Activated CD4-positive, CD25-positive, alpha-beta regulatory T cell treated with anti-CD3 and anti-CD28 coated beads, Interleukin-2, amount 50 U/mL, for 24 hours (primary cell): ENCODE measurements around the gene NRCAM.
"Not testable (repeated sequence)": the region's sequence is repeated elsewhere in the genome, so short reads cannot be mapped to it uniquely, and the experiment has no call there.

Experiments
- ATAC-seq, 2 donors: fragments of 150-1000 bp; cut with Tn5 transposase; one replicate each; pipeline ENCODE4 v1.10.0; 2021; ENCODE audit warnings: mild to moderate bottlenecking in 1 of 2, moderate library complexity in 1 of 2

NRCAM gene

DNA sequence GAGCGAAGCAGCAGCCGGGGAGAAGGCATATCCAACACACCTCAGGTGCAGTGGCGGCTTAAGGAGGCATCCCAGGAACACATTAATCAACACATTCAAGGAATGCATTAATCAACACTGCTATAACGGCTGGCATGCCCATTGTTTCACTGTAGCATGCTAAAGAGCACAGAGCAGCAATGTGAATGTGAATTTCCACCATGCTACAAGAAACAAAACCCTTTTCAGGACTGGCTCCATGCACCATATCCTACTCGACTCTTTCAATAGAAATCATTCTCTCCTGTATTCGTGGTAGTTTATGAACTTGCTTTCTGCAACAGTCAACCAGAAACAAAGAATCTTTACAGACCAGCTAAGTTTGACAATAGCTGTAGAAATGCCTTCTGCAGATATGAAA is 149.0 kb downstream of the NRCAM start:
- ATAC-seq: no peak

DNA sequence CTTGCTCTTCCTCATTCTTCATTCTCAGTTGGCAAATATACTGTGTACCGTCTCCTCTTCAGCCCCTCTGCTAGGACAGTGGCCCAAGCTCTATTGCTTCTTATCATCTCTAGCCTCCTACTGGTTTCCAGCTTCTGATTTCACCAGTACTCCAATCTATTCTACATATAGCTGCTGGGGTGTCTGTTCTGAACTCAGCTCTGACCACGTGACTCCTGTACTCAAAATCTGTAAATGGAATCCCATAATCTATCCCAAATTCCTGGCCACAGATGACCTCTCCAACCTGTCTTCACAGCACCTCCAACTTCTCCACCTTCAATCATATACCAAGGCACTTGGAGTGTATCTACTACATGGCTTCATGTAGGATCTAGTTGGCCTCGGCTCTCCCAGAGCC is 152.9 kb downstream of the NRCAM start:
- ATAC-seq: no peak

DNA sequence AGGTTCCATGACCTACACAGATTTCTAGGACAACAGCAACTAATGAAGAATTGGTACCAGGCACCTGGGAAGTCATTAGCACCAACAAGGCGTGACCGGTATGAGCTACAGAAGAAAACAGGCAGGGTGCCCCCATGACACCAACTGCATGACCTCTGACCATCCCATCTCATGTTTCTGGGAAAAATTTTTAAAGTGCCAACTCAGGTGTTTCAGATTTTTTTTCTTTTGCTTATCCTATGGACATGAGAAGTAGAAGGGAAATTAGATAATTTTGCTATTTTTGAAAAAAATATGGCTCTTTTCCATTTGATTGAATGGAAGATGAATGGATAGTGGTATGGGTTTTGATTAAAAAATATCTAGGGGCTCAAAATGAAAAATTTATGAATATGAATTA is 154.8 kb downstream of the NRCAM start:
- ATAC-seq: no peak

DNA sequence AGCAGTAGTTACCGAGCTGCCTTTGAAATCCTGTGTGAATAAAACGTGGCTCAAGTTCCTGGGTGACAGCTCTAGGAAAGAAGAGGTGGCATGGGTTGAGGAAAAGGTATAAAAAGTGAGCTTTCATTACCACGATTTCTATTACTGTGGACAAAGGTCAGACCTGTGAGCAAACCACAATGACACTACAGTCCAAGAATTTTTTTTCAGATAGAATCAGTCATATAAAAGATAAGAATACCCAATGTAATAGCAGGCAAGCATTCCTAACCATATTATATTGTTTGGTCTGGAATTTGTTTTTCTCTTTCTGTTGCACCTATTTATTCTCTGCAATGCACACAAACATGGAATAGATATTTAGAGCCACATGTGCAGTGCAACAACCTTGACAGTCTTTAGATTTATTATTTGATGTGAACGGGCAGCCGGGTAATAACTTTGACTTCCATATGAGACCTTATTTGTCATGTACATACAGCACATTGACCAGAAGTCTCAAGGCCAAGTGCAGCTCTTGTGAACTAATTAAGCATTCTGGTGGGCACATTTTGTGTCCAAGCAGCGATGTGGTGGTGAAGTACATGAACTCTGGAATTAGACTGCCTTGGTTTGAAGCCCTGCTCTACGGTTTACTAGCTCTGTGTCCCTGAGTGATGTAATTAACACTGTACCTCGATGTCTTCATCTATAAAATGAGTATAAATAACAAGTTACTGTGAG is 156.8 kb downstream of the NRCAM start:
- ATAC-seq: no peak

DNA sequence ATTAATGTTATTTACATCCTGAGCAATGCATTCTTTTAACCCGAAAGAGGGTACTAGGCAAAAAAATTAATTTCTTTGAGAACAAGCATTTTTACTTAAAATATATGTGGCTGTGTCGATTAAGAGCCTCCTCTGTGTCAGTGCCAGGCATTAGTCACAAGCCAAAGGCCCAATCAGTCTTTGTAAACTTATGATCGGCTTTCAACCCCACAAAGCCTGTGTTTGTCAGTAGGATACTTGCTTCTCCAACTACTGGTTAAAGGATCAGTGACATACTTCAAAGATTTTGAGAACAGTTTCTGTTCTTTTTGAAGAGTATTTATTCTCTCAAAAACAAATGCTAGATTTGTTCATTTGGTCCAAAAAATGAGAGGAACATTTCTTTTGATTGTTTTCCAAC is 159.3 kb downstream of the NRCAM start:
- ATAC-seq: no peak

DNA sequence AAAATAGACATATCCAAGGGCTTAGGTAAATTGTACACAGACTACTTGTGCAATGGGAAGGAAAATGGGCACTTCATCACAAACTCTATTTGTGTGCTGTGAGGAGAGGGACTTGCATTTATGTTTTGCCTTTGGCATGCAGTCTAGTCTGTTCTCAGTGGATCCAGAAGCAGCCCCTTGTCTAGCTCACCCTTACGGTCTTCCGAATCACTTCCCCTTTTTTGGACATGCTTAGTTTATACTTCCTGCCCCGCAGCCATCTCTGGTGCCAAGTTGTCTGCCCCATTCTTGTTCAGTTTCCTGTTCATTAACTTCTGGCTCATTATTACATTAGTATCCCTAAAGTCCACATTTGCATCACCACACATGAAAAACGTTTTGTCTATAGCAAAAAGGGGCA is 161.6 kb downstream of the NRCAM start:
- ATAC-seq: no peak

DNA sequence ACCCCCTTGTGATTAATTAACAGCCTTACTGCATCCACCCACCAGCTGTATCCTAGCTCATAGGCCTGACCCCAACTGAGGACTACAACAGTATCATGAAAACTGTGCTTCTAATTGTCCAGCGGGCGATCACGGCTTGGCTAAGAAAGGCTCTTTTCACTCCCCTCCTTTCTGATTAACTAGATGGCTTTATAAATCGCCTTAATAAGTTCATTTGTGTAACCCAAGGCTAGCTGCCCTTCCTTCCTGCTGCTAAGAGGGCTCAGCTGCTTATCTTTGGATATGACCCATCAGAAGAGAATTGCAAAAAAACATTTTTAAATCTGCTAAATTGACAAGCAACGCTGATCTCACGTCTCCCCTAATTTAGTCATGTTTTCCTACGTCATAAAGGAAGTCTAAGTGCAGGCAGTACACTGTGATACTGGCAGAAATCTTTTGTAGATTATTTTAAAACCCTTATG is 163.1 kb downstream of the NRCAM start:
- ATAC-seq: no peak

DNA sequence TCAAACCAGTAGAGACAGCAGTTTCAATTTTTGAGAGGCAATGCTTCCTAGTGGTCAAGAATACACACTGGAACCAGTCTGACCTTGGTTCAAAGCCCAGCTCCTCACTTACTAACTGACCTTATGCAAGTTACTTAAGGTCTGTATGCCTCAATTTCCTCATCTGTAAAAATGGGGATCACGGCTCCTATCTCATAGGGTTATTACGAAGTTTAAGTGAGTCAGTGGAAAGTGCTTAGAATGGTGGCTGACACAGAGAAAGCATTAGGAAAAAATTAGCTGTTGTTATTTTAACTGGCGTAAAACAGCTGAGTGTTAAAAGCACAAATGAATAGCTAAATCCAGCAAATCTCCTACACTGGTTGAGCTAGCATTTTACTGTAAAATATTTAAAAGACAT is 163.7 kb downstream of the NRCAM start:
- no peak for ATAC-seq

DNA sequence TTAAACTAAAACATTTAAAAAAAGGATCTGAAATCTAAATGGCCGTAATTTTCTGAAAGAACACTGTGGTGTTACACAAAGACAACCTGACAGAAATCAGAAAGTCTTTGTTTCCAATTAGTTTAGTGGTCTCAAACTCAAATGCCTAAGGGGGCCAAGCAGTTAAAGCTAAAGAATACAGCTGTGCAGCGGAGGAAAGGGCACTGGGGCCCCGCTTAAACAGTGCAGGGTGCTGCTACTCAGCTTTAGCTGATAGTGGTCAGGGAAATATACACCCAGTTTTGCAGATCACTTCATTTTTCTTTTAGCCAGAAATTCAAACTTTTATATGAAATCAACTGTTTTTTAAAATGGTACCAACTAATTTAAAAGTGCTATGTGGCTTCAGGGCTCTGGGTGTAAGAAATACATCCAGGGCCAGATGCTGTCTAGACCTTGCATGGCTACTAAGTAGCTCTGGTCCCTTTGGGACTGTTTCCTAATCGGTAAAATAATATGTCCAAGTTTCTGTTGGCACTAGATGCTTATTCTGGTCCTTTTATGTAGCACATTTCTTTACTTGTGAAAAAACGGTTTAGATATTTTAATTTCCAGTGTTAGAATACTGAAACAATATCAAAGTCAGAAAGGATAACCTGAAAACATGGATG is 164.3 kb downstream of the NRCAM start:
- no peak for ATAC-seq

DNA sequence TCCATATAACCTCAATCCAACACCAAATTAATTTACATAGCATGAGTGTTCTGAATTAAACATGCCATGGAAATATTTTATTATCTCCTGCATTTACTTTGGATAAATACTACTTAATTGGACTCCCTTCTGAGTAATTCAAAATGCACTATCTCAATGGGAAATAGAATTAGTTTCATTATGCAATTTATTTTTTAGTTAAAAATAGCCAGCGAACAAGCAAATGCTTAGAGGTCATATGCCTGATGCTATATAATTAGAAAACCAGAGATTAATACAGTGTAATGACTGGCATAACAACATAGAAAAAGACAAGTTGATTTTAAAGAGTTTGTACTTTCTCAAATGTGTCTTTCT is 165.1 kb downstream of the NRCAM start:
- no peak for ATAC-seq

DNA sequence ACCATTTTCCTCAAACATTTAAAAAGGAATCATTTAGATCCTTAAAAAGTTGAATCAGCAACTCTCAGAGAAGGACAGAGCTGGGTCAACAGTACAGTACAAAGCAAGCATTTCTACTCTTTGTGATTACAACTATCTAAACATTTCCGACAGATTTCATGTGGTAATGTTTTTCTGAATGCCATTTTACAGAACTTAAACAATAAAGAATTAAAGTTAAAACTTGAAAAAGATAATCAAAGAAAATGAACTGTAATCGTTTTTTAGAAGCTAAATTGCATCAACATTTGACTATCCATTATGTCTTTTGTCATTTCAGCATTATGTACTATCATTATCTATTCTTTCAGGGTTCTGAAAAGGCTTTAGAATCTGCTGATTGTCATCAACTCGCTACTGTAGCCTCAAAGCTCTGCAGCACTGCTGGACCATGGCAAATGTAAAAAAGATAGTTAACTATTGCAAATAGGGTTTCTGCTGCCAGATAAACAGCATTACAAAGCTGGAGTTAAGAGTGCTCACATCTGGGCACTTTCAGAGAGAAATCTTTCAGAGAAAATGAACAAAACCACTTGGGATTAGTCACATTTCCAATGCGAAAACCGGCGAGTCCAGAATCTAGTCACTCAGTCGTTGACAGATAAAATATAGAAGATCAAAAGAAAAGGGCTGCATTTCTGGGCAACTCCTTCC is 165.6 kb downstream of the NRCAM start:
- ATAC-seq: no peak

DNA sequence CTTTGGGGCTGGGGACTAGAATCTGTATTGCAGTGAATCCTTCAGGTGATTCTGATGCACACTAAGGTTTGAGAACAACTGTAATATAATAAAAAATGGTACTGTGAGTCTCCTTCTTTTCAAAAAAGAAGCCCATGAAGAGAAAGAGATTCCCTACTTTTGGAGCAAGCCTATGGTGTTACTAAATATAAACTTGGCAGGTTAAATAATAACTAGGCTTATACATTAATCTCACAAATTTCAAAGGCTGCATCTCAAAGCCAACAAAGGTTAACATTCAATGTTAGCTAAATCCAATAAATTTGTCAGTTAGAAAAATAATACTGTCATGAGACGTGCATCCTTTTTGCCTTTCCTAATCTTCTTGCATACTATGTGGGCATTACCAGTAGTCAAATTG is 166.4 kb downstream of the NRCAM start:
- ATAC-seq: no peak

DNA sequence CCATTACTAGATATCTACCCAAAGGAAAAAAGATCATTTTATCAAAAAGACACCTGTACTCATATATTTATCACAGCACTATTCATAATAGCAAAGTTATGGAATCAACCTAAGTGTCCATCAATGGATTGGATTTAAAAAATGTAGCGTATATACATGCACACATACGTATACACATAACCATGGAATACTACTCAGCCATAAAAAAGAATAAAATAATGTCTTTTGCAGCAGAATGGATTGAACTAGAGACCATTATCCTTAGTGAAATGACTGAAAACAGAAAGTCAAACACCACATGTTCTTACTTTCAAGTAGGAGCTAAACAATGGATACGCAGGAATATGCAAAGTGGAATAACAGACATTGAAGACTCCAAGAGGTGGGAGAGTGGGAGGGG is 168.4 kb downstream of the NRCAM start:
- ATAC-seq: no peak

DNA sequence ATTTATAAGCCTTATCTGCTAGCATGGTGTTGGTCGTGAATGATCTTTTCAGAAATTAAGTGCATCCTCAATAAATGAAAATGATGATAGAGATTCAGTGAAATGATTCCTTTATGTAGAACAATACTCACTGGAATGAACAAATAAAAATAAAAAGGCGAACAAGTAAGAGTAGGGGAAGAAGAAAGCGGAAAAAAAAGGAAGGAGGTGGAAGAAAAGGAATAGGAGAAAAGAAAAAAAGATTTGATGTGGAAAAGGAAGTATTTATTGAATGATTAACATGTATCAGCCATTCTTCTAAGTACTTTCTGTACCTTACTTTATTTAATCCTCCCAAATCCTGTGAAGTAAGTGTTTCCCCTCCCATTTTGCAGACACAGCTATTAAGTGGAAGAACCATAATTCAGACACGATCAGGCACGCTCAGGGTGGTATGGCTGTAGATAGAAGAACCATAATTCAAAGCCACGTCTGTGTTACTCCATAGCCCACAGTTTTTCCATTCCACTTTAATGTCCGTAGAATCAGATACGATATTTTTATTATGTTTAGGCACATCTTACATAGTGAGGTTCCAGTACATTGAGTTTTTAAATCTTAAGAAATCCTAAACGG is 169.8 kb downstream of the NRCAM start:
- ATAC-seq: no peak

DNA sequence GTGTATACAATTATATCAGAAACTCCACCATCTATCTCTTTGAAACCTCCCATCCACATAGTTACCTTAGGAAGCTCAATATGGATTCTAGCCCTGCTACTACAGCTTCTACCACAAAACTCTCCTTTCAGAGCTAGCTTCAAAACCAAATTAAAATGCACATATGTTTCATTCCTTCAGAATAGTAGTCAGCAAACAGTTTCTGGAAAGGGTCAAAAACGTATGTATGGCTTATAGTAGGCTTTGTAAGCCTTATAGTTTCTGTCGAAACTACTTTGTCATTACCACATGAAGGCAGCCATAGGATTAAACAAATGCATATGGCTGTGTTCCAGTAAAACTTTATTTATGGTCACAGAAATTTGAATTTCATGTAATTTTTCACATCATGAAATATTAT is 170.5 kb downstream of the NRCAM start:
- no peak for ATAC-seq

DNA sequence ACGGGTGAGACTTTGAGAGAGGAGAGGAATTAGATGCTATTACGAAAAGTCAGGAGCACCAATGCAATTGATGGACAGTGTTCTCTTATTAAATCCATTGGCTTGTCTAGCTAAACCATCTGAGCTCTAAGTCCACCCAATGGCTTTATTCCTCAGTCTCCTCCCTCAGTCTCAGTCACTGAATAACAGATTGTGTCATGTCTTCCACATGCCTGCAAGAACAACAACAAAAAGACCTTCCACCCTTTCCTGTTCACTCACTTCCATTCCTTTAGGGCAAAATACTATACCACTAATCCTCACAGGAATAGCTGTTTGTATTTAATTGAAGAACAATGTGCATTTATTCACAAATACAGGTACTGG is 171.2 kb downstream of the NRCAM start:
- ATAC-seq: no peak

DNA sequence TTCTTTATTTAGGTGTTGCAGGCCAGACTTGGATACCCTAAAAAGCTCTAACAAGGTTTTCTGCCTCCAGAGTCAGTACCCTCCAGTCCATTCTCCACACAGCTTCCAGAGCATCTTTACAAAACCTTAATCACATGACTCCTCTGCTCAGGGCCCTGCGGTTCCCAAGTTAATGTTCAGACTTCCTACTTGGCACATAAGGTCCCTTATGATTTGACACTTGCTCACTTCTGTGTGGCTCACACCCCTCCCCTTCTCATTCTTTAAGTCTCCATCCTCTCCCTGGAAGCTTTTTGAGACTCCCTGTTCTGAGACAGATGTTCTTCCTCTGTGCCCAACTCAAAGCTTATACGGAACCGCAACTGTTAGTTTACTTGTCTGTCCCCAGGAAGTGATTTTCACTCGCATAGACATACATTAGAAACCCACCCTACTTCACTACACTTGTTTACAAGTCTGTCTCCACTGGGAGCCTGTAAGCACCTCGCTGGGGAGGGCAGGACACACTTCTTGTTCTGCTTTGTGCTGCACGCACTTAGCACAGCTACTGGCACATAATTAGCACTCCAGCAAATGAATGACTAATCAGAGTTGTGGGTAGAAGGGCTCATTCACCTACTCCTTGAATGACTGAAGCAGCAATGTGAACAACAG is 171.8 kb downstream of the NRCAM start:
- peak; percentile 33 to 41 for ATAC-seq

DNA sequence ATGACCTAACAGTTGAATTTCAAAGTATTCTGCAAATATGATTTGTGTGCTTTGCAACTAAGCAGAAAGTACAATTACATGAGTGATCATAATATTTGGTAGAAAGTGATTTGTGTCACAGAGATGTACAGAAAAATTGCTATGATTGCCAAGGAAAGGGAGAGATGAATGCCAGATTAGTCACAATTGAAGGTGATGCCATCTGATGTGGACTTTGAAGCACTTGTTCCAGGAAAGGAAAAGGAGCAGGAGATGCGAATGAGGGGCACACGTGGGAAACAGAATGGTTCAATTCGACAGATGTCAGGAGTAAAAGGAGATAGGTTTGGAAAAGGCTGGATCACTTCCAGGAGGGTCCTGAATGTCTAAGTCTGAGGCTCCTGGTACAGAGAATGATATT is 173.0 kb downstream of the NRCAM start:
- no peak for ATAC-seq

DNA sequence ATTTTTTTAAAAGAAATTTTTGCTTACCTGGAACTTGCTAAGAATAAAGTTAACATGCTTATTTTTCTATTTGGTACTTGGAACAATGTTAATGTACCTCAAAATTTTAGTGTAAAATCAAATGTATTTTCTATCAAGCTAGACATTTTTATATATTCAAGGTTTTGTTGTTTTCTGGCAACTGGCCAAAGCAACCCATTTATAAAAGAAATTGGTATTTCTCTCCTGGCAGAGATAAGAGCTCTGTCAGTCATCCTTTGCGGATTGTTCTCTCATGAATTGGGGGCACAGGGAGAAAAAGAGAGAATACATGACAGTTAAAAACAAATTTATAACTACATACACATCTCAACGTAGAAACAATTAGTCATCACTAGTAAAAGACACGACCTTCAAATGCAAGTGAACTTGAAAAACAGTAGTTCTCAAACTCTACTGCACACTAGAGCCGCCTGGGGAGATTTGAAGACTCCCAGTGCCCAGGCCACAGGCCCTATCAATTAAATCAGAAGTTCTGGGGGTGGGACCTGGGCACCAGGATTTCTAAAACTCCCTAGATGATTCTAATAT is 173.7 kb downstream of the NRCAM start:
- no peak for ATAC-seq

DNA sequence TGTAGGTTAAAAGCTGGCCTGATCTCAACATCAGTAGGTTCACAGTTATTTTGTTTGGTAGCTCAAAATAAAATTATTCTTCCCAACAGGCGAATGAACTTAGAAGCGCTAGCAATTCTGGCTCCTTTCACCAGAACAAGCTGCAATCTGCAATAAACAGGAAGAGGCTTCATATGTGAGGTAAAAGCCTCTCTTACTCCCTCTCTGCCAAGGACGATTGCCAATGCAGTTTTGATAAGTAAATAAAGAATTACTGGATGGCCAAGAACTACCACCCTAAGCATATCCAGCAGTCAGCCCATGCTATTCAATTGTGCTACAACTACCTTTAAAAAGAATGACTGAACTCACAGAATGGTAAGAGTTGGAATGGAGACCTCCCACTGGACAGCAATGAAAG is 176.1 kb downstream of the NRCAM start:
- no peak for ATAC-seq

DNA sequence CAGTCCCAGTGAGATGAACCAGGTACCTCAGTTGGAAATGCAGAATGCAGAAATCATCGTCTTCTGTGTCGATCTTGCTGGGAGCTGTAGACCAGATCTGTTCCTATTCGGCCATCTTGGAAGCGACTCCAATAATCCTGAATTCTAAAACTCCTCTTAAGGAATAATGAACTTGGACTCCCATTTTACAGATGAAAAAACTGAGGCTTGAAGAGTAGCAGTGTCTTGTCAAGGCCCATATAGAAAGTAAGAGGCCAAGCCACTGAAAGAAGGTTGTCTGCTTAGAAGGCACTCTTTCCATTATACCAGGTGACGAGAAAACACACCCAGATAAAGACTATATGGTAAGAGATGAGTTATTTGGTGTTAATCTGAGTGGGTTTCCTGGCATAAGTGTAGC is 177.5 kb downstream of the NRCAM start:
- ATAC-seq: no peak

DNA sequence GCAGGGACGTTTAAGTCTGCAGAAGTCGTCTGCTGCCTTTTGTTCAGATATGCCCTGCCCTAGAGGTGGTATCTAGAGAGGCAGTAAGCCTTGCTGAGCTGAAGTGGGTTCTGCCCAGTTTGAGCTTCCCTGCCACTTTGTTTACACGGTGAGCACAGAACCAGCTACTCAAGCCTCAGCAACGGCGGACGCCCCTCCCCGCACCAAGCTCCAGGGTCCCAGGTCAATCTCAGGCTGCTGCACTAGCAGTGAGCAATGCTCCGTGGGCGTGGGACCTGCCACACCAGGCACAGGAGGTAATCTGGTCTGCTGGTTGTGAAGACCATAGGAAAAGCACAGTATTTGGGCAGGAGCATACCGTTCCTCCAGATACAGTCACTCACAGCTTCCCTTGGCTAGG is 178.0 kb downstream of the NRCAM start:
- ATAC-seq: no peak

DNA sequence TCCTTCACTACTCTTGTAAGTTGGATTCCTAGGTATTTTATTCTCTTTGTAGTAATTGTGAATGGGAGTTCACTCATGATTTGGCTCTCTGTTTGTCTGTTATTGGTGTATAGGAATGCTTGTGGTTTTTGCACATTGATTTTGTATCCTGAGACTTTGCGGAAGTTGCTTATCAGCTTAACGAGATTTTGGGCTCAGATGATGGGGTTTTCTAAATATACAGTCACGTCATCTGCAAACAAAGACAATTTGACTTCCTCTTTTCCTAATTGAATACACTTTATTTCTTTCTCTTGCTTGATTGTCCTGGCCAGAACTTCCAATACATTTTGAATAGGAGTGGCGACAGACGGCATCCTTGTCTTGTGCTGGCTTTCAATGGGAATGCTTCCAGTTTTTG is 181.8 kb downstream of the NRCAM start:
- ATAC-seq: not testable (repeated sequence)
